NCI-H2227 (cell line): ENCODE data around the gene TIPRL.
"Not testable (repeated sequence)": the region's sequence is repeated elsewhere in the genome, so short reads cannot be mapped to it uniquely, and the experiment has no call there.

Experiments used
- DNase-seq: peaks from one replicate; lab custom pipeline; 2025; ENCODE audit not compliant: unreplicated experiment; lab: John Stamatoyannopoulos, UW

The TIPRL gene

GRCh38 chr1:168178638-168179437 is at the start of gene TIPRL:
TIPRL (plus strand) TSS chr1:168178962; CDS start chr1:168179078, 116 bp downstream.
- DNase-seq = peak; percentile 99

- no peak for DNase-seq
These were observed 48.8 kb upstream of the TIPRL start for GRCh38 chr1:168129933-168130332.

- DNase-seq = no peak
These were observed 44.6 kb upstream of the TIPRL start for GRCh38 chr1:168134132-168134531.

- DNase-seq = peak; percentile 20
These were observed 44.1 kb upstream of the TIPRL start for GRCh38 chr1:168134642-168135041.

- DNase-seq = peak; percentile 32
These were observed 43.4 kb upstream of the TIPRL start for GRCh38 chr1:168135116-168135920.

- peak; percentile 62 for DNase-seq
These were observed 42.6 kb upstream of the TIPRL start for GRCh38 chr1:168135921-168136708.

- DNase-seq = peak; percentile 72
These were observed 41.9 kb upstream of the TIPRL start, which contains the start of gene GPR161 for GRCh38 chr1:168136709-168137514. GPR161 (minus strand) TSS chr1:168136930; CDS start chr1:168104850, 32,080 bp downstream.

- no peak for DNase-seq
These were observed 41.3 kb upstream of the TIPRL start for GRCh38 chr1:168137515-168137821.

- no peak for DNase-seq
These were observed 40.6 kb upstream of the TIPRL start for GRCh38 chr1:168138134-168138533.

- DNase-seq = no peak
These were observed 39.7 kb upstream of the TIPRL start for GRCh38 chr1:168139070-168139469.

- no peak for DNase-seq
These were observed 36.8 kb upstream of the TIPRL start for GRCh38 chr1:168141871-168142385.

GRCh38 chr1:168145184-168146159 is 33.3 kb upstream of the TIPRL start:
- peak; percentile 89 for DNase-seq

GRCh38 chr1:168146160-168146539 is 32.6 kb upstream of the TIPRL start:
- DNase-seq = no peak

GRCh38 chr1:168146626-168147025 is 32.1 kb upstream of the TIPRL start:
- DNase-seq = no peak

- DNase-seq = no peak
These were observed 29.8 kb upstream of the TIPRL start for GRCh38 chr1:168148916-168149315.

- no peak for DNase-seq
These were observed 28.5 kb upstream of the TIPRL start for GRCh38 chr1:168150283-168150682.

GRCh38 chr1:168151935-168152334 is 26.8 kb upstream of the TIPRL start:
- no peak for DNase-seq

- not testable (repeated sequence) for DNase-seq
These were observed 24.1 kb upstream of the TIPRL start for GRCh38 chr1:168154707-168155106.

- DNase-seq = no peak
These were observed 22.9 kb upstream of the TIPRL start for GRCh38 chr1:168155910-168156309.
